HCT116 (cell line): ENCODE data around the gene LAX1. TPM values are rescaled to one million over a fixed set of nuclear protein-coding genes. Genes with fewer than 3 reads are reported as not detected.

Experiments used
- ATAC-seq: fragments of 200-7000 bp; cut with Tn5 transposase; 2 replicates; pipeline ENCODE4 v1.9.1; 2020; ENCODE audit warnings: mild to moderate bottlenecking, moderate library complexity
- BruUV-seq: library from RNA; stranded (reverse); fragments of 400-500 nt; replicated peaks from 2 replicates; lab custom pipeline; 2021; lab: Mats Ljungman, UMichigan
- CTCF ChIA-PET: fragments of 300-600 bp; sonication (Branson Sonifier 250); formaldehyde crosslinking; loops from one replicate; lab custom pipeline; 2021; ENCODE audit warnings: antibody characterized with exemption; lab: Charles Lee
- POLR2A ChIA-PET: fragments of 300-600, 350-600 bp; sonication (Branson Sonifier 250); formaldehyde crosslinking; loops from one replicate; lab custom pipeline; 2021; ENCODE audit warnings: antibody characterized with exemption; lab: Charles Lee
- RAD21 ChIA-PET, 2 experiments: fragments of 300-600 bp; sonication (Branson Sonifier 250); formaldehyde crosslinking; loops; one replicate each; lab custom pipeline; 2023; ENCODE audit warnings: low total read pairs in 2 of 2; ENCODE audit not compliant: uncharacterized antibody in 2 of 2, unreplicated experiment in 2 of 2, low non-redundant PET in 1 of 2; lab: Charles Lee
- DNase-seq: peaks from one replicate; pipeline ENCODE4 v3.0.0-alpha.2; 2010; ENCODE audit warnings: low read depth, low spot score
- H2AFZ ChIP-seq: fragments of 200-600 bp; shearing (Covaris generic), sonication (generic); 2 replicates; pipeline ENCODE4 v1.6.1; 2017; ENCODE audit warnings: low read depth, mixed run types, mixed read lengths, antibody characterized with exemption, low read length; ENCODE audit not compliant: poor library complexity, severe bottlenecking
- H3K27ac ChIP-seq: 2 replicates; pipeline ENCODE4 v1.5.1; 2012; ENCODE audit warnings: low read depth, low read length
- H3K27me3 ChIP-seq: fragments of 200-600 bp; sonication (generic); 2 replicates; pipeline ENCODE4 v1.6.1; 2016; ENCODE audit warnings: mixed run types, low read length, mixed read lengths; ENCODE audit not compliant: insufficient read depth
- H3K36me3 ChIP-seq, 2 experiments: fragments of 200-500 bp in 1 of 2; fragments of 200-600 bp in 1 of 2; sonication (Bioruptor generic) in 1 of 2; sonication (generic) in 1 of 2; 2 replicates each; pipeline versions ENCODE4 v1.5.1 to v1.6.1; 2014 to 2016; ENCODE audit warnings: low read length in 2 of 2, inconsistent platforms in 1 of 2, mixed read lengths in 1 of 2, mixed run types in 1 of 2; ENCODE audit not compliant: insufficient read depth in 2 of 2, control insufficient read depth in 1 of 2
- H3K4me1 ChIP-seq, 2 experiments: fragments of 200-600 bp in 1 of 2; sonication (generic) in 1 of 2; 2 replicates each; pipeline versions ENCODE4 v1.5.1 to v1.6.1; 2012 to 2017; ENCODE audit warnings: low read length in 2 of 2, inconsistent platforms in 1 of 2, mild to moderate bottlenecking in 1 of 2, mixed read lengths in 1 of 2, mixed run types in 1 of 2, moderate library complexity in 1 of 2; ENCODE audit not compliant: insufficient read depth in 2 of 2, control insufficient read depth in 1 of 2
- H3K4me2 ChIP-seq: fragments of 200-600 bp; sonication (generic); 2 replicates; pipeline ENCODE4 v1.6.1; 2017; ENCODE audit warnings: mixed run types, low read length, mixed read lengths
- H3K4me3 ChIP-seq, 2 experiments: fragments of 200-600 bp in 1 of 2; sonication (generic) in 1 of 2; replicated peaks in 1 of 2; 2 replicates each; pipeline ENCODE4 v1.5.1; 2011 to 2016; ENCODE audit warnings: low read length in 2 of 2, control low read depth in 1 of 2, low read depth in 1 of 2, mild to moderate bottlenecking in 1 of 2, mixed read lengths in 1 of 2, mixed run types in 1 of 2
- H3K79me2 ChIP-seq: fragments of 200-600 bp; sonication (generic); 2 replicates; pipeline ENCODE4 v1.6.1; 2017; ENCODE audit warnings: mild to moderate bottlenecking, mixed run types, low read length, moderate library complexity, mixed read lengths; ENCODE audit not compliant: insufficient read depth
- H3K9ac ChIP-seq: fragments of 200-600 bp; sonication (generic); 2 replicates; pipeline ENCODE4 v1.6.1; 2016; ENCODE audit warnings: low read length, mixed read lengths
- H3K9me2 ChIP-seq: fragments of 200-600 bp; sonication (generic), shearing (Covaris generic); 2 replicates; pipeline ENCODE4 v1.6.1; 2017; ENCODE audit warnings: mixed run types, mild to moderate bottlenecking, moderate library complexity; ENCODE audit not compliant: insufficient read depth
- H3K9me3 ChIP-seq, 2 experiments: fragments of 200-500 bp in 1 of 2; fragments of 200-600 bp in 1 of 2; sonication (Bioruptor generic) in 1 of 2; sonication (generic) in 1 of 2; 2 replicates each; pipeline ENCODE4 v1.6.1; 2014 to 2017; ENCODE audit warnings: low read length in 2 of 2, mixed read lengths in 2 of 2, inconsistent platforms in 1 of 2, low read depth in 1 of 2, mild to moderate bottlenecking in 1 of 2, mixed run types in 1 of 2, moderate library complexity in 1 of 2; ENCODE audit not compliant: control insufficient read depth in 1 of 2, insufficient read depth in 1 of 2
- H4K20me1 ChIP-seq: fragments of 200-600 bp; sonication (generic), shearing (Covaris generic); 2 replicates; pipeline ENCODE4 v1.6.1; 2017; ENCODE audit warnings: mixed run types, mild to moderate bottlenecking, moderate library complexity; ENCODE audit not compliant: insufficient read depth
- CEBPB ChIP-seq: IDR thresholded peaks from 2 replicates; pipeline ENCODE4 v1.6.1; 2012; ENCODE audit warnings: low read depth
- EGR1 ChIP-seq: IDR thresholded peaks from 2 replicates; pipeline ENCODE4 v1.6.1; 2012; ENCODE audit warnings: low read depth
- FOSL1 ChIP-seq: IDR thresholded peaks from 2 replicates; pipeline ENCODE4 v1.6.1; 2012; ENCODE audit warnings: low read depth
- JUND ChIP-seq: IDR thresholded peaks from 2 replicates; pipeline ENCODE4 v1.6.1; 2012
- POLR2AphosphoS5 ChIP-seq: IDR thresholded peaks from 2 replicates; pipeline ENCODE4 v1.6.1; 2011; ENCODE audit warnings: mild to moderate bottlenecking, low read depth, low read length, moderate library complexity
- RAD21 ChIP-seq: IDR thresholded peaks from 2 replicates; pipeline ENCODE4 v1.6.1; 2012; ENCODE audit warnings: low read depth, mild to moderate bottlenecking
- SIN3A ChIP-seq: IDR thresholded peaks from 2 replicates; pipeline ENCODE4 v1.6.1; 2012; ENCODE audit warnings: low read depth
- TCF7L2 ChIP-seq: IDR thresholded peaks from 2 replicates; pipeline ENCODE4 v1.7.0; 2011; ENCODE audit warnings: borderline replicate concordance, inconsistent platforms; ENCODE audit not compliant: insufficient read depth, insufficient read length; ENCODE audit errors: extremely low read depth
- ZNF274 ChIP-seq: fragments of 200-500 bp; sonication (Bioruptor generic); IDR thresholded peaks from 2 replicates; pipeline ENCODE4 v1.6.1; 2014; ENCODE audit warnings: mild to moderate bottlenecking, low read depth, low read length, inconsistent platforms
- intact Hi-C: fragments of 100-400 bp; cut with micrococcal nuclease; formaldehyde crosslinking; loops from 2 replicates; pipeline ENCODE4 v1.10.0; 2022
- total RNA-seq: library from RNA; stranded (reverse); gene quantifications from one replicate; pipeline ENCODE4 v1.2.1, GENCODE V29; 2021; ENCODE audit not compliant: unreplicated experiment
- TF ChIP-seq, protein P1 (sequence below): IDR thresholded peaks from 2 replicates; pipeline ENCODE4 v1.6.1; 2011; ENCODE audit warnings: mild to moderate bottlenecking, low read length, moderate library complexity; ENCODE audit not compliant: insufficient replicate concordance; ENCODE audit errors: extremely low read depth
- TF ChIP-seq, protein P2 (sequence below): IDR thresholded peaks from 2 replicates; pipeline ENCODE4 v1.6.1; 2012; ENCODE audit warnings: low read depth
- TF ChIP-seq, protein P3 (sequence below): IDR thresholded peaks from 2 replicates; pipeline ENCODE4 v1.6.1; 2012
- TF ChIP-seq, protein P4 (sequence below), 3 experiments: fragments of 200-600 bp in 1 of 3; sonication (generic) in 1 of 3; IDR thresholded peaks in 2 of 3; conservative IDR thresholded peaks in 1 of 3; 2 replicates each; pipeline ENCODE4 v1.5.1; 2012 to 2017; ENCODE audit warnings: low read depth in 2 of 3, low read length in 2 of 3, antibody characterized with exemption in 1 of 3, borderline replicate concordance in 1 of 3, control low read depth in 1 of 3, mild to moderate bottlenecking in 1 of 3, mixed read lengths in 1 of 3, mixed run types in 1 of 3, moderate library complexity in 1 of 3; ENCODE audit not compliant: insufficient read depth in 1 of 3

LAX1 gene
- total RNA-seq, 1 experiment from 2014 or later: 0.12 TPM

DNA sequence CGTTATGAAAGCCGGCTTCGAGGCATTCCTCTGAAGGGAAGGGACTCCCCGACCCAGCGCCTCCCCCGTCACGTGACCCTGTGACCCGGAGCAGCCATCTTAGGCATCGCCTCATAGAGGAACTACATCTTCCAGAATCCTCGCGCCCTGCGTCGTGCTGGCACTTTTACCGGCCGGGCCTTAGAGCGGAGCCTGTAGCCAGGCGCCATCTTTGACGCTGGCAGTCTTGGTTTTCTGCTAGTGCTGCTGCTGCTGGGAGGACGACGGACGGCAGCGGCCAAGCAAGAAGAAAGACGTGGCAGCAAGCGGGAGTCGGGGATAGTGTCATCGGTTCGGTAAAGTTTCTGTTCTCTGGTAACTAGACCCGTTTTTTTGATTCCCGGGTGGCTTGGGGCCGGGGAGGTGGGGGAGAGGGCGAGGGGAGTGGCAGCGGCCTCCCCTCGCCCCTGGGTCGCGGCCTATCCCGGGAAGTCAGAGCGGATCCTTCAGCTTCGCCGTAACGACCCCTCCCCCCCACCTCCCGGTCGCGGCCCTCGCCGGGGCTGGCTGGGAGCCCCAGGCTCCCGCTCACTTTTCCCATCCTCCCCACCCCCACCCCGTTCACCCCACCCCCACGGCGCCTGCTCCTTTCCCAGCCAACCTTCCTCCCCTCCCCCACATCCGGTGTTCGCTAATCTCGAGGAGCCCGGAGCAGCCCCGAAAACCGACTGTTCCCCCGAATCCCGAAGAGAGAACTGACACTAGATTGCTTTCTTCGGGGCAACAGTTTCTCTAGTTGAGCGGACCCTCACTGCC is 30.7 kb downstream of the LAX1 start, which contains the start of the genes ZBED6 and ZC3H11A (continued):
- TF ChIP-seq FOSL1 (no peak), ZNF274 (no peak), POLR2AphosphoS5 (peak; percentile 80), SIN3A (no peak)
- TF ChIP-seq, protein P1, sequence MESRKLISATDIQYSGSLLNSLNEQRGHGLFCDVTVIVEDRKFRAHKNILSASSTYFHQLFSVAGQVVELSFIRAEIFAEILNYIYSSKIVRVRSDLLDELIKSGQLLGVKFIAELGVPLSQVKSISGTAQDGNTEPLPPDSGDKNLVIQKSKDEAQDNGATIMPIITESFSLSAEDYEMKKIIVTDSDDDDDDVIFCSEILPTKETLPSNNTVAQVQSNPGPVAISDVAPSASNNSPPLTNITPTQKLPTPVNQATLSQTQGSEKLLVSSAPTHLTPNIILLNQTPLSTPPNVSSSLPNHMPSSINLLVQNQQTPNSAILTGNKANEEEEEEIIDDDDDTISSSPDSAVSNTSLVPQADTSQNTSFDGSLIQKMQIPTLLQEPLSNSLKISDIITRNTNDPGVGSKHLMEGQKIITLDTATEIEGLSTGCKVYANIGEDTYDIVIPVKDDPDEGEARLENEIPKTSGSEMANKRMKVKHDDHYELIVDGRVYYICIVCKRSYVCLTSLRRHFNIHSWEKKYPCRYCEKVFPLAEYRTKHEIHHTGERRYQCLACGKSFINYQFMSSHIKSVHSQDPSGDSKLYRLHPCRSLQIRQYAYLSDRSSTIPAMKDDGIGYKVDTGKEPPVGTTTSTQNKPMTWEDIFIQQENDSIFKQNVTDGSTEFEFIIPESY: no peak
- TF ChIP-seq, protein P2, sequence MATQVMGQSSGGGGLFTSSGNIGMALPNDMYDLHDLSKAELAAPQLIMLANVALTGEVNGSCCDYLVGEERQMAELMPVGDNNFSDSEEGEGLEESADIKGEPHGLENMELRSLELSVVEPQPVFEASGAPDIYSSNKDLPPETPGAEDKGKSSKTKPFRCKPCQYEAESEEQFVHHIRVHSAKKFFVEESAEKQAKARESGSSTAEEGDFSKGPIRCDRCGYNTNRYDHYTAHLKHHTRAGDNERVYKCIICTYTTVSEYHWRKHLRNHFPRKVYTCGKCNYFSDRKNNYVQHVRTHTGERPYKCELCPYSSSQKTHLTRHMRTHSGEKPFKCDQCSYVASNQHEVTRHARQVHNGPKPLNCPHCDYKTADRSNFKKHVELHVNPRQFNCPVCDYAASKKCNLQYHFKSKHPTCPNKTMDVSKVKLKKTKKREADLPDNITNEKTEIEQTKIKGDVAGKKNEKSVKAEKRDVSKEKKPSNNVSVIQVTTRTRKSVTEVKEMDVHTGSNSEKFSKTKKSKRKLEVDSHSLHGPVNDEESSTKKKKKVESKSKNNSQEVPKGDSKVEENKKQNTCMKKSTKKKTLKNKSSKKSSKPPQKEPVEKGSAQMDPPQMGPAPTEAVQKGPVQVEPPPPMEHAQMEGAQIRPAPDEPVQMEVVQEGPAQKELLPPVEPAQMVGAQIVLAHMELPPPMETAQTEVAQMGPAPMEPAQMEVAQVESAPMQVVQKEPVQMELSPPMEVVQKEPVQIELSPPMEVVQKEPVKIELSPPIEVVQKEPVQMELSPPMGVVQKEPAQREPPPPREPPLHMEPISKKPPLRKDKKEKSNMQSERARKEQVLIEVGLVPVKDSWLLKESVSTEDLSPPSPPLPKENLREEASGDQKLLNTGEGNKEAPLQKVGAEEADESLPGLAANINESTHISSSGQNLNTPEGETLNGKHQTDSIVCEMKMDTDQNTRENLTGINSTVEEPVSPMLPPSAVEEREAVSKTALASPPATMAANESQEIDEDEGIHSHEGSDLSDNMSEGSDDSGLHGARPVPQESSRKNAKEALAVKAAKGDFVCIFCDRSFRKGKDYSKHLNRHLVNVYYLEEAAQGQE: no peak

DNA sequence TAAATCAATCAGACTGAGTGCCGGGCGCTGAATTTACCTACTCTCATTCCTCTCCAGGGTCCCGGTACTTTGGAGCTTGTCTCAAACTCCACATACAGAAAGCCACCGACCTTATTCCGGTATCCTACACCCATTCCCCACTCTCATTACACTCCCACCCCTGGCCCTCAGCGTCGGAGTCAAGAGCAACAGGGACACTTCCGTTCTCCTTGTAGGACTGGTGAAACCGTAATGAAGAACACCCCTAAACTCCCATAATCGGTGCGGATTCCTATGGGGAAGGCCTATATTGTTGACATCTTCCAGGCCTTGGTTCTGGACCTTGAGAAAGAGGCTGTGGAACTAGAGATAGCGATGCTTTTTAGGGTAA is 31.2 kb downstream of the LAX1 start:
- Histone ChIP-seq H3K9ac (peak overlapping the region; percentile 89), H2AFZ (no peak overlapping the region), H3K4me1 (peaks cover 12 to 21% of the 10 kb centered on the region in 2 experiments), H3K36me3 (peaks cover 6 to 27% of the 10 kb centered on the region in 2 experiments; a peak in 3 of 4 replicates), H3K9me2 (no peaks in the 10 kb centered on the region), H3K27ac (peak overlapping the region; percentile 84), H3K79me2 (peaks cover 54% of the 10 kb centered on the region), H3K4me3 (peak overlapping the region; percentile 82 to 95), H3K9me3 (no peaks in the 10 kb centered on the region), H3K4me2 (peak overlapping the region; percentile 75), H4K20me1 (peaks cover 14% of the 10 kb centered on the region; the same call in 1 of the 2 replicates), H3K27me3 (no peaks in the 10 kb centered on the region)
- POLR2A ChIA-PET: no interaction called here
- intact Hi-C loops: no loop called here
- ATAC-seq: peak; percentile 44
- CTCF ChIA-PET: no interaction called here
- TSS peak; percentile 50 for BruUV-seq
- RAD21 ChIA-PET: no interaction called here
- no peak for DNase-seq
- TF ChIP-seq EGR1: no peak
- TF ChIP-seq, protein P1: no peak
- TF ChIP-seq, protein P3, sequence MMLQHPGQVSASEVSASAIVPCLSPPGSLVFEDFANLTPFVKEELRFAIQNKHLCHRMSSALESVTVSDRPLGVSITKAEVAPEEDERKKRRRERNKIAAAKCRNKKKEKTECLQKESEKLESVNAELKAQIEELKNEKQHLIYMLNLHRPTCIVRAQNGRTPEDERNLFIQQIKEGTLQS: no peak
- no peak for TF ChIP-seq JUND
- TF ChIP-seq, protein P4, sequence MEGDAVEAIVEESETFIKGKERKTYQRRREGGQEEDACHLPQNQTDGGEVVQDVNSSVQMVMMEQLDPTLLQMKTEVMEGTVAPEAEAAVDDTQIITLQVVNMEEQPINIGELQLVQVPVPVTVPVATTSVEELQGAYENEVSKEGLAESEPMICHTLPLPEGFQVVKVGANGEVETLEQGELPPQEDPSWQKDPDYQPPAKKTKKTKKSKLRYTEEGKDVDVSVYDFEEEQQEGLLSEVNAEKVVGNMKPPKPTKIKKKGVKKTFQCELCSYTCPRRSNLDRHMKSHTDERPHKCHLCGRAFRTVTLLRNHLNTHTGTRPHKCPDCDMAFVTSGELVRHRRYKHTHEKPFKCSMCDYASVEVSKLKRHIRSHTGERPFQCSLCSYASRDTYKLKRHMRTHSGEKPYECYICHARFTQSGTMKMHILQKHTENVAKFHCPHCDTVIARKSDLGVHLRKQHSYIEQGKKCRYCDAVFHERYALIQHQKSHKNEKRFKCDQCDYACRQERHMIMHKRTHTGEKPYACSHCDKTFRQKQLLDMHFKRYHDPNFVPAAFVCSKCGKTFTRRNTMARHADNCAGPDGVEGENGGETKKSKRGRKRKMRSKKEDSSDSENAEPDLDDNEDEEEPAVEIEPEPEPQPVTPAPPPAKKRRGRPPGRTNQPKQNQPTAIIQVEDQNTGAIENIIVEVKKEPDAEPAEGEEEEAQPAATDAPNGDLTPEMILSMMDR (IDR thresholded peaks at IDR 0.05 in 2 of 3, conservative IDR thresholded peaks at IDR 0.05 in 1 of 3; ENCODE audit: borderline replicate concordance in 1 of 3, insufficient read depth in 1 of 3, low read depth in 2 of 3, low read length in 2 of 3): no peak
- no peak for TF ChIP-seq RAD21
- no peak for TF ChIP-seq TCF7L2
- TF ChIP-seq ZNF274: no peak
- TF ChIP-seq CEBPB: no peak
- TF ChIP-seq SIN3A: no peak
